Measurements from ENCODE around the gene DYNLT4. TPM values are rescaled to one million over a fixed set of nuclear protein-coding genes. Genes with fewer than 3 reads are reported as not detected.
"Not testable (repeated sequence)": the region's sequence is repeated elsewhere in the genome, so short reads cannot be mapped to it uniquely, and the experiment has no call there.

DYNLT4 gene
- total RNA-seq, 1 donor from 2014 or later, result 1.4 TPM

GRCh38 chr1:44812822-44813543 lies 5.8 kb upstream of the DYNLT4 start:
- Mint-ChIP-seq H3K27ac (ENCODE audit: unreplicated experiment) (no peak overlapping the region), H3K4me1 (ENCODE audit: unreplicated experiment) (peaks cover 48% of the 10 kb centered on the region), H3K4me3 (ENCODE audit: unreplicated experiment) (peak overlapping the region; percentile 81), H3K9me3 (ENCODE audit: unreplicated experiment) (no peaks in the 10 kb centered on the region), H3K36me3 (ENCODE audit: low read depth, unreplicated experiment) (peaks cover 23% of the 10 kb centered on the region), H3K27me3 (ENCODE audit: unreplicated experiment) (peaks cover 30% of the 10 kb centered on the region)
- peak; percentile 47 for DNase-seq (ENCODE audit: low spot score)
- no peak for TF ChIP-seq CTCF (IDR thresholded peaks at IDR 0.05; ENCODE audit: unreplicated experiment)

- DNase-seq (ENCODE audit: low spot score), result no peak
- Mint-ChIP-seq H3K36me3 (ENCODE audit: low read depth, unreplicated experiment) (peaks cover 31% of the 10 kb centered on the region), H3K9me3 (ENCODE audit: unreplicated experiment) (no peaks in the 10 kb centered on the region), H3K27me3 (ENCODE audit: unreplicated experiment) (peaks cover 41% of the 10 kb centered on the region), H3K4me1 (ENCODE audit: unreplicated experiment) (peaks cover 60% of the 10 kb centered on the region), H3K27ac (ENCODE audit: unreplicated experiment) (peak overlapping the region; percentile 73), H3K4me3 (ENCODE audit: unreplicated experiment) (peak overlapping the region; percentile 62)
- no peak for TF ChIP-seq CTCF (IDR thresholded peaks at IDR 0.05; ENCODE audit: unreplicated experiment)
Observed at GRCh38 chr1:44811234-44811633, 4.1 kb upstream of the DYNLT4 start.

- H3K4me3 Mint-ChIP-seq (ENCODE audit: unreplicated experiment); H3K9me3 Mint-ChIP-seq (ENCODE audit: unreplicated experiment); DNase-seq (ENCODE audit: low spot score): not testable (repeated sequence)
- peaks cover 60% of the 10 kb centered on the region for H3K4me1 Mint-ChIP-seq (ENCODE audit: unreplicated experiment)
- peaks cover 41% of the 10 kb centered on the region for H3K27me3 Mint-ChIP-seq (ENCODE audit: unreplicated experiment)
- peak overlapping the region; percentile 48 for H3K27ac Mint-ChIP-seq (ENCODE audit: unreplicated experiment)
- H3K36me3 Mint-ChIP-seq (ENCODE audit: low read depth, unreplicated experiment), result peaks cover 31% of the 10 kb centered on the region
Observed at GRCh38 chr1:44810762-44811105, 3.6 kb upstream of the DYNLT4 start.

- H3K27me3 Mint-ChIP-seq (ENCODE audit: unreplicated experiment), result peaks cover 41% of the 10 kb centered on the region
- no peaks in the 10 kb centered on the region for H3K9me3 Mint-ChIP-seq (ENCODE audit: unreplicated experiment)
- no peak for TF ChIP-seq CTCF (IDR thresholded peaks at IDR 0.05; ENCODE audit: unreplicated experiment)
- H3K27ac Mint-ChIP-seq (ENCODE audit: unreplicated experiment), result peak overlapping the region; percentile 48
- DNase-seq (ENCODE audit: low spot score), result no peak
- peaks cover 27% of the 10 kb centered on the region for H3K36me3 Mint-ChIP-seq (ENCODE audit: low read depth, unreplicated experiment)
- no peak overlapping the region for H3K4me3 Mint-ChIP-seq (ENCODE audit: unreplicated experiment)
- H3K4me1 Mint-ChIP-seq (ENCODE audit: unreplicated experiment), result peaks cover 59% of the 10 kb centered on the region
Observed at GRCh38 chr1:44810101-44810761, 3.1 kb upstream of the DYNLT4 start.

- no peak for DNase-seq (ENCODE audit: low spot score)
- H3K4me1 Mint-ChIP-seq (ENCODE audit: unreplicated experiment), result peaks cover 56% of the 10 kb centered on the region
Observed at GRCh38 chr1:44808938-44809917, 2.1 kb upstream of the DYNLT4 start.

More at GRCh38 chr1:44808938-44809917, 2.1 kb upstream of the DYNLT4 start:
- peak overlapping the region; percentile 100 for H3K27ac Mint-ChIP-seq (ENCODE audit: unreplicated experiment)
- TF ChIP-seq CTCF (IDR thresholded peaks at IDR 0.05; ENCODE audit: unreplicated experiment), result no peak
- H3K36me3 Mint-ChIP-seq (ENCODE audit: low read depth, unreplicated experiment), result peaks cover 24% of the 10 kb centered on the region
- peaks cover 39% of the 10 kb centered on the region for H3K27me3 Mint-ChIP-seq (ENCODE audit: unreplicated experiment)
- H3K4me3 Mint-ChIP-seq (ENCODE audit: unreplicated experiment), result peak overlapping the region; percentile 56
- no peaks in the 10 kb centered on the region for H3K9me3 Mint-ChIP-seq (ENCODE audit: unreplicated experiment)

Measured in endothelial cell (in vitro differentiated cells).